Measurements from ENCODE around the gene CFAP43. TPM values are rescaled to one million over a fixed set of nuclear protein-coding genes. Genes with fewer than 3 reads are reported as not detected.

The CFAP43 gene
- total and polyA plus RNA-seq, 4 donors, result 0.10 to 0.33 (median 0.15) TPM

- no peaks in the 10 kb centered on the region for H3K27me3 ChIP-seq (ENCODE audit: control insufficient read depth in 4 of 4, insufficient read depth in 4 of 4, low read length in 3 of 4)
- H3K4me1 ChIP-seq (ENCODE audit: control insufficient read depth in 4 of 4, insufficient read depth in 4 of 4, low read length in 3 of 4), result no peaks in the 10 kb centered on the region
- no peak for DNase-seq (ENCODE audit: low spot score)
- no peaks in the 10 kb centered on the region for H3K9me3 ChIP-seq (ENCODE audit: control insufficient read depth in 4 of 4, low read length in 3 of 4)
- no peak for TF ChIP-seq FOXA2 (IDR thresholded peaks at IDR 0.05)
- no peak for TF ChIP-seq GABPA (IDR thresholded peaks at IDR 0.05 in 1 of 2, conservative IDR thresholded peaks at IDR 0.05 in 1 of 2)
- no peak for TF ChIP-seq YY1 (IDR thresholded peaks at IDR 0.05)
- no peak for TF ChIP-seq TAF1 (conservative IDR thresholded peaks at IDR 0.05)
- no peak for TF ChIP-seq ATF3 (IDR thresholded peaks at IDR 0.05)
- H3K4me3 ChIP-seq (ENCODE audit: low read depth in 1 of 3, low read length in 3 of 3), result no peak overlapping the region
- no peak overlapping the region for H3K9ac ChIP-seq (ENCODE audit: low read depth in 1 of 2, low read length in 2 of 2)
- H3K36me3 ChIP-seq (ENCODE audit: control insufficient read depth in 4 of 4, insufficient read depth in 3 of 4, low read depth in 1 of 4, low read length in 3 of 4), result no peaks in the 10 kb centered on the region
- 82% methylated on average over 17 of the region's 17 CpGs for WGBS
- no peak overlapping the region for H3K27ac ChIP-seq (ENCODE audit: low read depth in 1 of 2, low read length in 2 of 2)
Measured at GRCh38 chr10:104193787-104194186, 38.4 kb downstream of the CFAP43 start.

GRCh38 chr10:104190695-104191094, 41.5 kb downstream of the CFAP43 start:
- Histone ChIP-seq H3K27me3 (ENCODE audit: control insufficient read depth in 4 of 4, insufficient read depth in 4 of 4, low read length in 3 of 4) (no peaks in the 10 kb centered on the region), H3K4me3 (ENCODE audit: low read depth in 1 of 3, low read length in 3 of 3) (no peak overlapping the region), H3K9me3 (ENCODE audit: control insufficient read depth in 4 of 4, low read length in 3 of 4) (no peaks in the 10 kb centered on the region), H3K36me3 (ENCODE audit: control insufficient read depth in 4 of 4, insufficient read depth in 3 of 4, low read depth in 1 of 4, low read length in 3 of 4) (no peaks in the 10 kb centered on the region), H3K4me1 (ENCODE audit: control insufficient read depth in 4 of 4, insufficient read depth in 4 of 4, low read length in 3 of 4) (no peaks in the 10 kb centered on the region), H3K9ac (ENCODE audit: low read depth in 1 of 2, low read length in 2 of 2) (no peak overlapping the region), H3K27ac (ENCODE audit: low read depth in 1 of 2, low read length in 2 of 2) (no peak overlapping the region)
- no peak for DNase-seq (ENCODE audit: low spot score)
- 89% methylated on average over 5 of the region's 5 CpGs for WGBS
- TF ChIP-seq ZBTB33 (IDR thresholded peaks at IDR 0.05) (no peak), JUND (IDR thresholded peaks at IDR 0.05) (no peak), REST (IDR thresholded peaks at IDR 0.05) (no peak), SP1 (IDR thresholded peaks at IDR 0.05) (no peak), FOXA2 (IDR thresholded peaks at IDR 0.05) (no peak), NR2F2 (IDR thresholded peaks at IDR 0.05) (no peak)

- Histone ChIP-seq H3K9me3 (ENCODE audit: control insufficient read depth in 4 of 4, low read length in 3 of 4) (no peaks in the 10 kb centered on the region), H3K36me3 (ENCODE audit: control insufficient read depth in 4 of 4, insufficient read depth in 3 of 4, low read depth in 1 of 4, low read length in 3 of 4) (no peaks in the 10 kb centered on the region), H3K4me1 (ENCODE audit: control insufficient read depth in 4 of 4, insufficient read depth in 4 of 4, low read length in 3 of 4) (no peaks in the 10 kb centered on the region), H3K4me3 (ENCODE audit: low read depth in 1 of 3, low read length in 3 of 3) (no peak overlapping the region), H3K27ac (ENCODE audit: low read depth in 1 of 2, low read length in 2 of 2) (no peak overlapping the region), H3K27me3 (ENCODE audit: control insufficient read depth in 4 of 4, insufficient read depth in 4 of 4, low read length in 3 of 4) (no peaks in the 10 kb centered on the region), H3K9ac (ENCODE audit: low read depth in 1 of 2, low read length in 2 of 2) (no peak overlapping the region)
- no peak for DNase-seq (ENCODE audit: low spot score)
- TF ChIP-seq NR2F2 (IDR thresholded peaks at IDR 0.05), result no peak
- no peak for TF ChIP-seq ZBTB33 (IDR thresholded peaks at IDR 0.05)
- no peak for TF ChIP-seq YY1 (IDR thresholded peaks at IDR 0.05)
- TF ChIP-seq RAD21 (IDR thresholded peaks at IDR 0.05), result no peak
- TF ChIP-seq REST (IDR thresholded peaks at IDR 0.05), result no peak
- TF ChIP-seq RXRA (IDR thresholded peaks at IDR 0.05), result no peak
- TF ChIP-seq FOXA2 (IDR thresholded peaks at IDR 0.05), result no peak
- no peak for TF ChIP-seq ATF3 (IDR thresholded peaks at IDR 0.05)
- 89% methylated on average over 4 of the region's 4 CpGs for WGBS
Measured at GRCh38 chr10:104183682-104184081, 48.5 kb downstream of the CFAP43 start.

Data from liver (tissue), 9 donors.